IMR-90 (cell line): ENCODE results near the gene XKR7. TPM values are rescaled to one million over a fixed set of nuclear protein-coding genes. Genes with fewer than 3 reads are reported as not detected.

Source experiments
- ATAC-seq: fragments of 200-7000 bp; cut with Tn5 transposase; 2 replicates; pipeline ENCODE4 v1.9.1; 2020; ENCODE audit warnings: low read depth, mild to moderate bottlenecking, moderate library complexity
- BruUV-seq: library from RNA; stranded (reverse); fragments of 400-500 nt; replicated peaks from 2 replicates; lab custom pipeline; 2021; lab: Mats Ljungman, UMichigan
- CTCF ChIA-PET: fragments of 300-600 bp; formaldehyde crosslinking; extraction: SDS; loops from one replicate; lab custom pipeline; 2021; ENCODE audit warnings: antibody characterized with exemption; lab: Yijun Ruan, JAX
- POLR2A ChIA-PET: fragments of 300-600 bp; sonication (Branson Sonifier 250); formaldehyde crosslinking; loops from one replicate; lab custom pipeline; 2022; ENCODE audit warnings: antibody characterized with exemption; ENCODE audit not compliant: unreplicated experiment; lab: Charles Lee
- DNase-seq: peaks from one replicate; pipeline ENCODE4 v3.0.0; 2013
- H2AFZ ChIP-seq: replicated peaks from 2 replicates; pipeline ENCODE3; 2013; ENCODE audit warnings: low read length, mild to moderate bottlenecking; ENCODE audit not compliant: poor library complexity
- H2AK5ac ChIP-seq: 2 replicates; pipeline ENCODE4 v1.6.1; 2013; ENCODE audit warnings: low read depth, low read length, inconsistent platforms
- H2AK9ac ChIP-seq: replicated peaks from 2 replicates; pipeline ENCODE3; 2013; ENCODE audit warnings: mild to moderate bottlenecking, low read depth, low read length, moderate library complexity; ENCODE audit not compliant: poor library complexity
- H2BK120ac ChIP-seq: 2 replicates; pipeline ENCODE4 v1.6.1; 2013; ENCODE audit warnings: low read depth, low read length, inconsistent platforms
- H2BK15ac ChIP-seq: 3 replicates; pipeline ENCODE4 v1.6.1; 2013; ENCODE audit warnings: low read depth, low read length, inconsistent platforms
- H2BK20ac ChIP-seq: 2 replicates; pipeline ENCODE4 v1.6.1; 2013; ENCODE audit warnings: low read depth, mild to moderate bottlenecking, inconsistent platforms, low read length, moderate library complexity
- H2BK5ac ChIP-seq: 2 replicates; pipeline ENCODE4 v1.6.1; 2013; ENCODE audit warnings: mild to moderate bottlenecking, low read depth, low read length, inconsistent platforms; ENCODE audit not compliant: poor library complexity, severe bottlenecking
- H3K14ac ChIP-seq: replicated peaks from 2 replicates; pipeline ENCODE4 v1.6.1; 2013; ENCODE audit warnings: low read depth, low read length, inconsistent platforms
- H3K18ac ChIP-seq: 2 replicates; pipeline ENCODE4 v1.6.1; 2013; ENCODE audit warnings: low read depth, low read length, control low read depth
- H3K23ac ChIP-seq: 2 replicates; pipeline ENCODE4 v1.6.1; 2013; ENCODE audit warnings: low read depth, low read length, inconsistent platforms
- H3K27ac ChIP-seq: 2 replicates; pipeline ENCODE4 v1.5.1; 2013; ENCODE audit warnings: mild to moderate bottlenecking, control low read depth, low read length; ENCODE audit not compliant: insufficient read depth
- H3K27me3 ChIP-seq: 2 replicates; pipeline ENCODE4 v1.6.1; 2013; ENCODE audit warnings: low read length; ENCODE audit not compliant: control insufficient read depth, insufficient read depth
- H3K36me3 ChIP-seq: 2 replicates; pipeline ENCODE4 v1.6.1; 2013; ENCODE audit warnings: low read length, mixed read lengths; ENCODE audit not compliant: control insufficient read depth, insufficient read depth
- H3K4ac ChIP-seq: 2 replicates; pipeline ENCODE4 v1.6.1; 2013; ENCODE audit warnings: low read depth, low read length, inconsistent platforms
- H3K4me1 ChIP-seq: 2 replicates; pipeline ENCODE4 v1.6.1; 2013; ENCODE audit warnings: low read length, mixed read lengths; ENCODE audit not compliant: control insufficient read depth, insufficient read depth
- H3K4me2 ChIP-seq: 2 replicates; pipeline ENCODE4 v1.6.1; 2013; ENCODE audit warnings: low read depth, mild to moderate bottlenecking, control low read depth, low read length, moderate library complexity
- H3K4me3 ChIP-seq: 2 replicates; pipeline ENCODE4 v1.5.1; 2013; ENCODE audit warnings: low read depth, mild to moderate bottlenecking, control low read depth, low read length, moderate library complexity; ENCODE audit not compliant: insufficient read depth
- H3K56ac ChIP-seq: 2 replicates; pipeline ENCODE4 v1.6.1; 2013; ENCODE audit warnings: low read length, inconsistent platforms; ENCODE audit not compliant: insufficient read depth; ENCODE audit errors: extremely low read depth
- H3K79me1 ChIP-seq, 2 experiments: 2 replicates each; pipeline ENCODE4 v1.6.1; 2013; ENCODE audit warnings: low read length in 2 of 2, inconsistent platforms in 1 of 2, low read depth in 1 of 2
- H3K9ac ChIP-seq: 2 replicates; pipeline ENCODE4 v1.6.1; 2013; ENCODE audit warnings: low read depth, low read length, control low read depth
- H3K9me1 ChIP-seq: 2 replicates; pipeline ENCODE4 v1.6.1; 2013; ENCODE audit warnings: low read length, inconsistent platforms; ENCODE audit not compliant: insufficient read depth
- H3K9me3 ChIP-seq: 2 replicates; pipeline ENCODE4 v1.6.1; 2013; ENCODE audit warnings: low read length; ENCODE audit not compliant: control insufficient read depth, insufficient read depth
- H4K20me1 ChIP-seq: 2 replicates; pipeline ENCODE4 v1.6.1; 2013; ENCODE audit warnings: low read length, inconsistent platforms; ENCODE audit not compliant: insufficient read depth
- H4K5ac ChIP-seq: 2 replicates; pipeline ENCODE4 v1.6.1; 2013; ENCODE audit warnings: mild to moderate bottlenecking, low read depth, low read length, control low read depth
- H4K8ac ChIP-seq, 2 experiments: 2 replicates each; pipeline ENCODE4 v1.6.1; 2013; ENCODE audit warnings: low read depth in 2 of 2, low read length in 2 of 2, control low read depth in 1 of 2, inconsistent platforms in 1 of 2
- H4K91ac ChIP-seq: 2 replicates; pipeline ENCODE4 v1.6.1; 2013; ENCODE audit warnings: low read depth, low read length, inconsistent platforms; ENCODE audit not compliant: insufficient read depth
- BHLHE40 ChIP-seq: fragments of 150-350 bp; IDR thresholded peaks from 2 replicates; pipeline ENCODE4 v1.6.1; 2016; ENCODE audit warnings: mild to moderate bottlenecking, low read depth, low read length
- CHD1 ChIP-seq: IDR thresholded peaks from 2 replicates; pipeline ENCODE4 v1.6.1; 2012; ENCODE audit warnings: low read depth, low read length, improper control_type of control experiment
- CTCF ChIP-seq: conservative IDR thresholded peaks from 2 replicates; pipeline ENCODE4 v1.5.1; 2012; ENCODE audit warnings: mild to moderate bottlenecking, low read depth, low read length, improper control_type of control experiment
- FOS ChIP-seq: fragments of 150-350 bp; IDR thresholded peaks from 2 replicates; pipeline ENCODE4 v1.6.1; 2016; ENCODE audit warnings: low read depth, low read length
- MAFK ChIP-seq: IDR thresholded peaks from 2 replicates; pipeline ENCODE4 v1.6.1; 2012; ENCODE audit warnings: low read depth, low read length, improper control_type of control experiment
- MAZ ChIP-seq: IDR thresholded peaks from 2 replicates; pipeline ENCODE4 v1.6.1; 2012; ENCODE audit warnings: low read depth, mild to moderate bottlenecking, low read length, improper control_type of control experiment, moderate library complexity, borderline replicate concordance
- NFE2L2 ChIP-seq: fragments of 150-350 bp; IDR thresholded peaks from 2 replicates; pipeline ENCODE4 v1.6.1; 2016; ENCODE audit warnings: low read depth, mild to moderate bottlenecking, low read length
- POLR2A ChIP-seq: IDR thresholded peaks from 2 replicates; pipeline ENCODE4 v1.6.1; 2012; ENCODE audit warnings: mild to moderate bottlenecking, low read depth, low read length
- RAD21 ChIP-seq: IDR thresholded peaks from 2 replicates; pipeline ENCODE4 v1.6.1; 2012; ENCODE audit warnings: low read length, improper control_type of control experiment
- RCOR1 ChIP-seq: IDR thresholded peaks from 2 replicates; pipeline ENCODE4 v1.6.1; 2012; ENCODE audit warnings: mild to moderate bottlenecking, low read length, improper control_type of control experiment; ENCODE audit not compliant: insufficient replicate concordance
- RFX5 ChIP-seq: IDR thresholded peaks from 2 replicates; pipeline ENCODE4 v1.8.0; 2012; ENCODE audit warnings: low read depth, mild to moderate bottlenecking, low read length, moderate library complexity
- SMC3 ChIP-seq: fragments of 150-350 bp; IDR thresholded peaks from 2 replicates; pipeline ENCODE4 v1.6.1; 2016; ENCODE audit warnings: low read depth, mild to moderate bottlenecking, antibody characterized with exemption, low read length, moderate library complexity
- USF2 ChIP-seq: fragments of 150-350 bp; IDR thresholded peaks from 2 replicates; pipeline ENCODE4 v1.6.1; 2017; ENCODE audit warnings: mild to moderate bottlenecking, antibody characterized with exemption, low read length, low read depth
- WGBS, 2 experiments: methylation state at CpG; one replicate each; pipeline versions ENCODE4 v1.1.5 to v1.1.7; 2013; ENCODE audit warnings: missing lambda C conversion rate in 2 of 2; ENCODE audit not compliant: insufficient read length in 1 of 2; ENCODE audit errors: extremely low coverage in 2 of 2; 5-methylcytosine and 5-hydroxymethylcytosine counted together
- dilution Hi-C: fragments of 300-500 bp; cut with HindIII; formaldehyde crosslinking; loops from one replicate; pipeline ENCODE4 v1.14.3; 2018; ENCODE audit warnings: low sequenced_read_pairs; ENCODE audit not compliant: unreplicated experiment
- in situ Hi-C: fragments of 300-500 bp; cut with MboI; formaldehyde crosslinking; loops from 3 replicates; pipeline ENCODE4 v1.14.3; 2019; ENCODE audit warnings: low sequenced_read_pairs, inconsistent platforms, mixed read lengths
- intact Hi-C: fragments of 100-400 bp; cut with micrococcal nuclease; formaldehyde crosslinking; loops from 2 replicates; pipeline ENCODE4 v1.10.0; 2022
- polyA plus RNA-seq, 3 experiments: library from polyadenylated mRNA; depleted of rRNA; stranded (reverse); fragments of >200 nt; gene quantifications; 2 replicates each; pipeline ENCODE4 v1.2.3, GENCODE V29; 2012; ENCODE audit warnings: low replicate concordance in 1 of 3
- total RNA-seq: library from RNA; depleted of rRNA; stranded (reverse); fragments of >200 nt; gene quantifications from 2 replicates; pipeline ENCODE4 v1.2.3, GENCODE V29; 2012

The XKR7 gene
- total and polyA plus RNA-seq, 2 of the 4 experiments (the other 2 are of a cell fraction): not detected

GRCh38 chr20:32037929-32038328 is 70.0 kb downstream of the XKR7 start:
- no peak overlapping the region for H3K9ac ChIP-seq
- no peak overlapping the region for H4K8ac ChIP-seq
- ChIA-PET POLR2A (no interaction called here), CTCF (no interaction called here)
- WGBS, 2 experiments: no CpG with 5 or more reads among the region's 4 CpGs
- peaks cover 71% of the 10 kb centered on the region for H3K27me3 ChIP-seq
- H2BK120ac ChIP-seq: no peak overlapping the region
- H2AK9ac ChIP-seq: no peak overlapping the region
- H3K79me1 ChIP-seq: no peaks in the 10 kb centered on the region
- H3K9me3 ChIP-seq: peaks cover 3% of the 10 kb centered on the region
- H3K14ac ChIP-seq: no peak overlapping the region
- no peak overlapping the region for H2AFZ ChIP-seq
- no peak overlapping the region for H3K23ac ChIP-seq
- H2BK20ac ChIP-seq: no peak overlapping the region
- in situ Hi-C loops: no loop called here
- TF ChIP-seq BHLHE40 (no peak), USF2 (no peak), MAZ (no peak), CHD1 (no peak), POLR2A (no peak), CTCF (no peak), RCOR1 (no peak), MAFK (no peak), NFE2L2 (no peak), RFX5 (no peak), SMC3 (no peak), RAD21 (no peak), FOS (no peak)
- no peak overlapping the region for H3K27ac ChIP-seq
- no peaks in the 10 kb centered on the region for H3K36me3 ChIP-seq
- peak overlapping the region; percentile 14; the same call in 1 of the 2 replicates for H3K56ac ChIP-seq
- DNase-seq (peak; percentile 59), ATAC-seq (no peak)
- H2BK5ac ChIP-seq: peak overlapping the region; percentile 36
- no peak overlapping the region for H3K18ac ChIP-seq
- H4K91ac ChIP-seq: no peak overlapping the region
- no peaks in the 10 kb centered on the region for H3K9me1 ChIP-seq
- no peak overlapping the region for H4K5ac ChIP-seq
- no peak overlapping the region for H2BK15ac ChIP-seq
- intact Hi-C loops: no loop called here
- no TSS peak for BruUV-seq
- dilution Hi-C loops: no loop called here
- no peak overlapping the region for H3K4ac ChIP-seq
- H4K20me1 ChIP-seq: no peaks in the 10 kb centered on the region; the same call in 1 of the 2 replicates
- no peak overlapping the region for H3K4me2 ChIP-seq
- no peak overlapping the region for H3K4me3 ChIP-seq
- H2AK5ac ChIP-seq: no peak overlapping the region
- H3K4me1 ChIP-seq: no peaks in the 10 kb centered on the region
